Liver (tissue), 3 donors: ENCODE measurements around the gene TMPRSS13.

ENCODE experiments used
- ATF3 ChIP-seq: IDR thresholded peaks from 2 replicates; pipeline ENCODE4 v1.6.1; 2016; ENCODE audit warnings: antibody characterized with exemption
- CTCF ChIP-seq: fragments of 150-350 bp; IDR thresholded peaks from 2 replicates; pipeline ENCODE4 v1.5.1; 2017; ENCODE audit warnings: improper control_type of control experiment, low read depth, low read length; ENCODE audit not compliant: missing input control
- EGR1 ChIP-seq, 2 donors: IDR thresholded peaks; 2 replicates each; pipeline ENCODE4 v1.6.1; 2016 to 2018; ENCODE audit warnings: antibody characterized with exemption in 2 of 2, low read depth in 2 of 2
- GABPA ChIP-seq, 2 donors: IDR thresholded peaks in 1 of 2; conservative IDR thresholded peaks in 1 of 2; 2 replicates each; pipeline ENCODE4 v1.6.1; 2016; ENCODE audit warnings: antibody characterized with exemption in 2 of 2, mild to moderate bottlenecking in 1 of 2, moderate library complexity in 1 of 2
- JUND ChIP-seq, 2 donors: IDR thresholded peaks; 2 replicates each; pipeline ENCODE4 v1.6.1; 2016; ENCODE audit warnings: antibody characterized with exemption in 2 of 2
- REST ChIP-seq: IDR thresholded peaks from 2 replicates; pipeline ENCODE4 v1.6.1; 2016; ENCODE audit warnings: antibody characterized with exemption, mild to moderate bottlenecking
- RXRA ChIP-seq, 2 donors: IDR thresholded peaks; 2 replicates each; pipeline ENCODE4 v1.6.1; 2017 to 2018; ENCODE audit warnings: antibody characterized with exemption in 2 of 2, mild to moderate bottlenecking in 1 of 2
- SP1 ChIP-seq: IDR thresholded peaks from 2 replicates; pipeline ENCODE4 v1.6.1; 2018; ENCODE audit warnings: antibody characterized with exemption, mild to moderate bottlenecking
- TAF1 ChIP-seq: conservative IDR thresholded peaks from 2 replicates; pipeline ENCODE4 v1.6.1; 2016; ENCODE audit warnings: antibody characterized with exemption, mild to moderate bottlenecking
- YY1 ChIP-seq: IDR thresholded peaks from 2 replicates; pipeline ENCODE4 v1.6.1; 2016; ENCODE audit warnings: antibody characterized with exemption, mild to moderate bottlenecking
- ZBTB33 ChIP-seq: IDR thresholded peaks from 2 replicates; pipeline ENCODE4 v1.6.1; 2016; ENCODE audit warnings: antibody characterized with exemption
- donor health status: healthy.
- donor health status: healthy.

GRCh38 chr11:117855912-117856651 lies 73.1 kb downstream of the TMPRSS13 start:
- no peak for TF ChIP-seq CTCF
- TF ChIP-seq SP1, result no peak
- TF ChIP-seq GABPA (IDR thresholded peaks at IDR 0.05 in 1 of 2, conservative IDR thresholded peaks at IDR 0.05 in 1 of 2), result no peak
- no peak for TF ChIP-seq ATF3
- no peak for TF ChIP-seq RXRA (IDR thresholded peaks at IDR 0.05)
- no peak for TF ChIP-seq ZBTB33
- no peak for TF ChIP-seq EGR1 (IDR thresholded peaks at IDR 0.05; ENCODE audit: low read depth in 2 of 2)
- no peak for TF ChIP-seq REST
- no peak for TF ChIP-seq YY1
- no peak for TF ChIP-seq TAF1
- no peak for TF ChIP-seq JUND (IDR thresholded peaks at IDR 0.05)
